GM21529 (cell line): ENCODE data around the gene KDM6A.
A peak's percentile ranks its signal among the peaks of the same experiment; 100 is the strongest.
"Not testable (repeated sequence)": the region's sequence is repeated elsewhere in the genome, so short reads cannot be mapped to it uniquely, and the experiment has no call there.

Experiments
- ATAC-seq: cut with Tn5 transposase; IDR thresholded peaks from one replicate; pipeline ENCODE4 v1.9.1; 2021; ENCODE audit not compliant: unreplicated experiment

KDM6A gene

DNA sequence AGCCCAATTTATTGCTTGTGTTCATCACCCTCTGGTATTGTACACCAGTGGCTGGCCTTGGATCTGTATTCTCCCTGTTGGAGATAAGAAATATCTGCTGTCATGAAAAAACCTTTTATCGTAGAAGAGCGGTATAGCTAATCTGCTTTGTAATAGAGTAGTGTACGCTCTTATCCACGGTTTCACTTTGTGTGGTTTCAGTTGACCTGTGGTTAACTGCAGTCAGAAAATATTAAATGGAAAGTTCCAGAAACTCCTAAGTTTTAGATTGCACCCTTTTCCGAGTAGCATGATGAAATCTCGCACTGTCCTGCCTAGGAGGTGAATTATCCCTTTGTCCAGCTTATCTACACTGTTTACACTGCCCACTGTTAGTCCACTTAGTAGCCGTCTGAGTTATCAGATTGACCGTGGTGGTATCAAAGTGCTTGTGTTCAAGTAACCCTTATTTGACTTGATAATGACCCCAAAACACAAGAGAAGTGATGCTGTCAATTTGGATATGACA, 42.4 kb downstream of the KDM6A start:
- ATAC-seq: no peak

DNA sequence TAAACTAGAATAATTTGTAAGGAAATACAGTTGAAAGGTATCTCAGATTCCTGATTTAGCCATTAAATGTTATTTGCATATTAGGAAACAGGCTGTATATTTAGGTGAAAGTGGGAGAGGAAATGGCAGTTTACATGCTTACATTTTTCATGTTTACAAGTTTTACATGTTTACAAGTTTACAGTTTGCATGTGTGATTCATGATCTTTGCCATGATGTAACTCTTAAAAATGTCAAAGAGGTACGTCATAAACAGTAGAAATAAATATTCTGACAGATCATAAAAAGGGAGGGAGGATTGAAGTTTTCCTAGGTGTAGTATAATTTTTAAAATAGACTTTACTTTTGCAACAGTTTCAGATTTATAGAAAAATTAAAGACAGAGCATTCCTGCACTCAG, 45.7 kb downstream of the KDM6A start:
- no peak for ATAC-seq

GRCh38 chrX:44922980-44923379, 50.0 kb downstream of the KDM6A start:
- no peak for ATAC-seq

GRCh38 chrX:44927398-44927797, 54.4 kb downstream of the KDM6A start:
- no peak for ATAC-seq

DNA sequence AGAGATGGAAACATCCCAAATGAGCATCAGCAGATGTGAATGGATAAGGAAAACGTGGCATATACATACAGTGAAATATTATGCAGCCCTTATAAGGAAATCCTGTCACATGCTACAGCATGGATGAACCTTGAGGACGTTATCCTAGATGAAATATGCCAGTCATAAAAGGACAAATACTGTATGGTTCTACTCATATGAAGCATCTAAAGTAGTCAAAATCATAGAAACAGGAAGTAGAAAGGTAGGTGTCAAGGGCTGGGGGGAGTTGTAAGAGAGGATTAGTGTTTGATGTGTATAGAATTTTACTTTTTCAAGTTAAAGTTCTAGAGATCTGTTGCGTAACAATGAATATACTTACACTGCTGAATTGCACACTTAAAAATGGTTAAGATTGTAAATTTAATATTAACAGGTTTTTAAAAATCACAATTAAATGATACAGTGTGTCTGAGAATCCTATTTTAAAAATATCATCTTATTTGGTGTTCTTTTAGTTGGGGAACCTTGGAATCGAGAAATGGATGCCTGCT, 58.5 kb downstream of the KDM6A start:
- ATAC-seq: no peak

GRCh38 chrX:44935172-44935571, 62.2 kb downstream of the KDM6A start:
- no peak for ATAC-seq

DNA sequence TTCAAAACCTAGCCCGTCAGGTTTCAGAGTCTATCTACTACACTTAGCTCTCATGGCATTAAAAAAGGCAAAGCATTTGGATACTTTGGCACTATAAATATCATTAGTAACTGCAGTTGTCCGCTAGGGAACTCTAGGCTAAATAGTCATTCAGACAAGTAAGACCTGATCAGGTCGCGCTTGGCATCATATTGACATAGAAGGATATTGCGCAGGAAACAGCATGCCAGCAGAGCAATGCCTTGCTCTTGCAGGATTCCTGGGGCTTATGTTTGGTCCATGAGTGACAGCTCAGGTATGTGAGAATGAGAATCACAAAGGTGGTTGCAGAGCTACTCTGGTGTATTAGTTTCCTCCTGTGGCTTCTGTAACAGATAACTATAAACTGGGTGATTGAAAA, 62.7 kb downstream of the KDM6A start:
- ATAC-seq: no peak

DNA sequence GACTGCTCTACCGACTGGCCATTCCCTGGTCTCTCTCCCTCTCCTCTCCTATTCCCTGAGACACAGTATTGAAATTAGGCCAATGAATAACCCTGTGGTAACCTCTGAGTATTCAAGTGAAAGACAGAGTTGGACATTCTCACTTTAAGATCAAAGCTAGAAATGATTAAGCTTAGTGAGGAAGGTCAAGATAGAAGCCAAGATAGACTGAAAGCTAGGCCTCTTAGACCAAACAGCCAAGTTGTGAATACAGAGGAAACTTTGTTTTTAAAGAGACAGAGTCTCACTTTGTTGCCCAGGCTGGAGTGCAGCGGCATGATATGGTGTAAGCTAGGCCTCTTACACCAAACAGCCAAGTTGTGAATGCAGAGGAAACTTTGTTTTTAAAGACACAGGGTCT, 64.6 kb downstream of the KDM6A start:
- peak; percentile 74 for ATAC-seq

GRCh38 chrX:44938111-44938510, 65.1 kb downstream of the KDM6A start:
- no peak for ATAC-seq

GRCh38 chrX:44940541-44940940, 67.6 kb downstream of the KDM6A start:
- not testable (repeated sequence) for ATAC-seq

GRCh38 chrX:44943007-44943406, 70.0 kb downstream of the KDM6A start:
- no peak for ATAC-seq

- no peak for ATAC-seq
These were observed 71.9 kb downstream of the KDM6A start for GRCh38 chrX:44944894-44945293.

DNA sequence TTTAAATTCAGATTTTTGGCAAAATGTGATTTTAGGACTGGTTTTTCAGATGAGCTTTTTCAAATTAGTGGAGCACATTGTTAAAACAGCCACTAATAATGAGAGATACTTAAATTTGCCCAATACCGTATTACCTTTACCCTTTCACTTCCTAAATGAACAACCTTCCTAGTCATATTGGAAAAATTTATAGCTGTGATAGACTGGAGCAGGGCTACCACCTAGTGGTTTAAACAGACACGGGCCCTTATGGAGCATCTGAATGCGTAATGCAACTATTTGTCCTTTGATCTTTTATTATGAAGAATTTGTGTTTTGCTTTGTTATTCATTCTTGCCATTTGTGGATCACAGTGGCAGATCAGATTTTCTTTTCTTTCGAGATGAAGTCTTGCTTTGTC, 72.7 kb downstream of the KDM6A start:
- ATAC-seq: no peak

- ATAC-seq: no peak
These were observed 73.8 kb downstream of the KDM6A start for GRCh38 chrX:44946771-44947170.

- no peak for ATAC-seq
These were observed 75.0 kb downstream of the KDM6A start for GRCh38 chrX:44947995-44948394.

GRCh38 chrX:44948406-44948805, 75.4 kb downstream of the KDM6A start:
- ATAC-seq: no peak

DNA sequence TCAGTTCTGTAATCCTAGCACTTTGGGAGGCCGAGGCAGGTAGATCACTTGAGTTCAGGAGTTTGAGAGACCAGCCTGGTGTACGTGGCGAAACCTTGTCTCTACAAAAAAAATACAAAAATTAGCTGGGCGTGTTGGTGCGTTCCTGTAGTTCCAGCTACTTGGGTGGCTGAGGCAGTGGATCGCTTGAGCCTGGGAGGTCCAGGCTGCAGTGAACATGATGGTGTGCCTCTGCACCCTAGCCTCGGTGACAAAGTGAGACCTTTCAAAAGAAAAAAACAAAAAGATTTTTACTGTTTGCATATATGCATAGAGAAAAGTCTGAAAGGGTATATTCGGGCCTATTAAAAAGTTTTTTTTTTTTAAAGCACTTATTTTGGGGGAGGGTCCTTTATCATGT, 76.1 kb downstream of the KDM6A start:
- ATAC-seq: no peak

DNA sequence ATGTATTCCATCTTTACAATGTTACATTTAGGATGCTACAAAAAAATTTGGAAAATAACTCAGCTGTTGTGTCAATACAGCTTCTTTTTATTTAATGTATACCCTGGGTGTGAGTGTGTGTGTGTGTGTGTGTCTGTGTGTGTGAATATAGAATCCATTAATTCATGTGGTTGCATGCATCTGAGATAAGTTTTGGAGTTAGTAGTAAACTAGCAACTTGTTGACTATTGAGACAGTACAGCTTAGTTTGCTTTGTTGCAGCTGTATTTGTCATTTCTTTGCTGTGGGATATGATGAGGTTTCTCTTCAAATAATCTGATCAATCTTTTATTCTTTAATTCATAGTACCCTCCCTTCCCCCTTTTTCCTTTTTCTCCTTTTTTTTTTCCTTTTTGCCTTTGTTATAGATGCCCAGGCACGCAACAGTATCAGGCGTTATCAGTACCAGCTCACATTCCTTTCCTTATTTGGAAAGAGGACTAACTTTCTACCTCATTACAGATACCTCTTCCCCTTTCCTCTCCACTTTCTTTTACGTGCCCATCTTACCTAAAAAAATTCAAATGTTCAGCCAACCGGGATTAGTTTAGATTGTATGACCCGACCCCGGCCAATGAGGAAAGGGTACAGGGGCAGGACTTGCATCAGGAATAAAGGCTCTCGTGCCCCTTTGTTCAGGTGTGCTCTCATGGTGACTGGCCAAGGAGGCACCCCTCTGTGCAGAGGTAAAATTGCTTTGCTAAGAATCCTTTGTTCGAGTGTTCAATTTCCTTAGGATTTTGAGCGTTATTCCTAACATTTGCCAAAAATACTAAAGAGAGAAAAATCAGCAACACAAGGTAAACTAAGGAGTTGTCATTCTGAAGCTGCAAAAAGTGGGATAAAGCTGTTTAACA, 77.7 kb downstream of the KDM6A start:
- not testable (repeated sequence) for ATAC-seq

DNA sequence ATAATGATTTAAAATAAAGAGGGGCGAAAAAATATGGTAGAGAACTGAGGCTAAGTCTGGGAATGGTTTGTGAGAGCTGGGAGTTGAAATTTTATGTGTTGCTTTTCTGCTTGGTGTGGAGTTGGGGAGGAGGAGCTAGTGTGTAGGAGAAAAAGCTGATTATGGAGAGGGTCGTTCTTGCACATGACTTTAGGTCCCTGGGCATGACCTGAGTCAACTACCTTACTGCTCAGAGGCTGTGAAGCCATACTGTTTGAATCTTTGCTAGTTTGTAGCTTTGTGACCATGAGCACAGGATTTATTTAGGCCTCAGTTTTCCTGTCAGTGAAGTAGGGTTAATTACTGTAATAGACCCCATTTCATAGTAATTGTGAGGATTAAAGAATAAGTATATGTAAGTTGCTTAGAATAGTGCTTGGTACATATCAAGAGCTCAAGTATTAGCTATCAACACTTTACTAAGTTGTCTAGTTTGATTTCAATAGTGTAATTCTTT, 78.6 kb downstream of the KDM6A start:
- no peak for ATAC-seq

DNA sequence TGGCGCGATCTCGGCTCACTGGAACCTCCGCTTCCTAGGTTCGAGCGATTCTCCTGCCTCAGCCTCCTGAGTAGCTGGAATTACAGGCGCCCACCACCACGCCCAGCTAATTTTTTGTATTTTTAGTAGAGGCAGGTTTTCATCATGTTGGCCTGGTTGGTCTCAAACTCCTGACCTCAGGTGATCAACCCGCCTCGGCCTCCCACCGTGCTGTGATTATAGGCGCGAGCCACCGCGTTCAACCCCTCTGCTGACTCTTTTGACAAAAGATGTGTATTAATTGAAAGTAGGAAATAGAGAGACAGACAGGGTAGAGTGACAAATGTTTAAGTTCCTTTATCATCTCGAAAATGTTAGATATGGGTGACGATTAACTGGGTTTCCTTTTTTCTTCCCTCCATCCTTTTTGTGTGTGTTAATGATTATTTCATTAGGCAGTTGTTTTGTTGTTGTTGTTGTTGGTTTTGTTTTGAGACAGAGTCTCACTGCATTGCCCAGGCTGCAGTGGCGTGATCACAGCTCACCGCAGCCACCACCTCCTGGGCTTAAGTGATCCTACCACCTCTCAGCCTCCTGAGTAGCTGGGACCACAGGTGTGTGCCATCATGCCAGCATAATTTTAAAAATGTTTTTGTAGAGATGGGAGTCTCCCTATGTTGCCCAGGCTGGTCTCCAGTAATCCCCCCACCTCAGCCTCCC, 79.5 kb downstream of the KDM6A start:
- ATAC-seq: no peak

DNA sequence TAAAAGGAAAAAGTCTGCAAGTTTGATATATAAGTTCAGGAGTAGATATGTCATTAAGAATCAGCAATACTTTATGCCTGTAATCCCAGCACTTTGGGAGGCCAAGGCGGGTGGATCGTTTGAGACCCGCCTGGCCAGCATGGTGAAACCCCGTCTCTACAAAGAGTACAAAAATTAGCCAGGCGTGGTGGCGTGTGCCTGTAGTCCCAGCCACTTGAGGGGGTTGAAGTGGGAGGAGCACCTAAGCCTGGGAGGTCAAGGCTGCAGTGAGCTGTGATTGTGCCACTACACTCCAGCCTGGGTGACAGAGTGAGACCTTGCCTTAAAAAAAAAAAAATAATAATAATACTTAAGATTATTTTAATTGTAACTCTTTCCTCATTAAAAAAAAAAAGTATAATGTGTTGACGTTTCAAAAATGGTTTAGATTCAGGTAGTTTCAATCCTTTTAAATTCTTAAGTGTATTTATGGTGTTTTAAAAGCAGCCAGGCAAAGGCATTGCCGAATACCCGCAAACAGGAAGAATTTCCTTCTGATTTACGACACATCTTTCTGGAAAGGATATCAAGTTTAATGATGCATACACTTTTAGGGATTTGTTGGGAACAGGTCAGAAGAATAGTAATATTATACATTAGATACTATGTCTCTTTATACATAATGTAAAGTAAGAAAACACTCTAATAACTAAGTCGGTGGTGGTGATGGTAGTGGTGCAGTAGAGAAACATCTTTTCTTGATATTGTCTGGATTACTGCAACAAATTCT, 80.9 kb downstream of the KDM6A start:
- ATAC-seq: no peak
